Ascending aorta (tissue), 2 donors: ENCODE measurements around the gene CRB2. TPM values are rescaled to one million over a fixed set of nuclear protein-coding genes. Genes with fewer than 3 reads are reported as not detected.

ENCODE experiments used
- DNase-seq, 2 donors: peaks; one replicate each; pipeline ENCODE4 v3.0.0-alpha.2; 2019; ENCODE audit warnings: low spot score in 2 of 2
- H3K27ac ChIP-seq, 2 donors: fragments of 200-600 bp; sonication (generic); one replicate each; pipeline ENCODE4 v1.5.1; 2016 to 2017; ENCODE audit warnings: mild to moderate bottlenecking in 1 of 2
- H3K27me3 ChIP-seq: fragments of 200-600 bp; sonication (generic); one replicate; pipeline ENCODE4 v1.5.1; 2017
- H3K36me3 ChIP-seq, 2 donors: fragments of 200-600 bp; sonication (generic); one replicate each; pipeline ENCODE4 v1.5.1; 2016
- H3K4me1 ChIP-seq, 2 donors: fragments of 200-600 bp; sonication (generic); one replicate each; pipeline ENCODE4 v1.5.1; 2016 to 2017; ENCODE audit warnings: mild to moderate bottlenecking in 1 of 2
- H3K4me3 ChIP-seq, 2 donors: fragments of 200-600 bp; sonication (generic); one replicate each; pipeline ENCODE4 v1.5.1; 2016 to 2017; ENCODE audit warnings: mild to moderate bottlenecking in 1 of 2
- H3K9me3 ChIP-seq, 2 donors: fragments of 200-600 bp; sonication (generic); one replicate each; pipeline ENCODE4 v1.5.1; 2016
- CTCF ChIP-seq, 3 experiments: fragments of 200-600 bp in 2 of 3; fragments of 450-650 bp in 1 of 3; sonication (generic) in 2 of 3; IDR thresholded peaks; one replicate each; pipeline ENCODE4 v1.5.1; 2016 to 2019; ENCODE audit warnings: antibody characterized with exemption in 3 of 3, mild to moderate bottlenecking in 1 of 3, moderate library complexity in 1 of 3
- intact Hi-C: fragments of 100-400 bp; cut with DNase I; formaldehyde crosslinking; loops from one replicate; pipeline ENCODE4 v1.15.1; 2023
- total RNA-seq: library from RNA; depleted of rRNA; stranded (reverse); fragments of >200 nt; gene quantifications from one replicate; pipeline ENCODE4 v1.1.0, GENCODE V29; 2016

Gene CRB2
- total RNA-seq, 1 donor from 2014 or later: not detected

- Histone ChIP-seq H3K27me3 (no peaks in the 10 kb centered on the region), H3K9me3 (no peaks in the 10 kb centered on the region), H3K4me3 (no peak overlapping the region), H3K27ac (no peak overlapping the region), H3K4me1 (no peaks in the 10 kb centered on the region), H3K36me3 (no peaks in the 10 kb centered on the region)
- TF ChIP-seq CTCF (IDR thresholded peaks at IDR 0.05): no peak
- DNase-seq: no peak
- intact Hi-C loops: loop anchor here (10.0 kb wide), 2 partner anchors 333 to 893 kb away; no protein-coding TSS in a partner anchor
Observed at GRCh38 chr9:123357743-123358059, 1.7 kb downstream of the CRB2 start.

GRCh38 chr9:123358181-123358905 is 2.3 kb downstream of the CRB2 start:
- no peak for DNase-seq
- TF ChIP-seq CTCF (IDR thresholded peaks at IDR 0.05): no peak

GRCh38 chr9:123359106-123359505 is 3.1 kb downstream of the CRB2 start:
- no peaks in the 10 kb centered on the region for H3K27me3 ChIP-seq
- H3K4me1 ChIP-seq: no peaks in the 10 kb centered on the region
- H3K4me3 ChIP-seq: no peak overlapping the region
- no peak for DNase-seq
- intact Hi-C loops: loop anchor here (10.0 kb wide), 2 partner anchors 334 to 894 kb away; no protein-coding TSS in a partner anchor
- no peak overlapping the region for H3K27ac ChIP-seq
- no peaks in the 10 kb centered on the region for H3K36me3 ChIP-seq
- H3K9me3 ChIP-seq: no peaks in the 10 kb centered on the region
- no peak for TF ChIP-seq CTCF (IDR thresholded peaks at IDR 0.05)

More at GRCh38 chr9:123358181-123358905, 2.3 kb downstream of the CRB2 start:
- Histone ChIP-seq H3K36me3 (no peaks in the 10 kb centered on the region), H3K4me1 (no peaks in the 10 kb centered on the region), H3K9me3 (no peaks in the 10 kb centered on the region), H3K27ac (no peak overlapping the region), H3K27me3 (no peaks in the 10 kb centered on the region), H3K4me3 (no peak overlapping the region)
- intact Hi-C loops: loop anchor here (10.0 kb wide), 2 partner anchors 334 to 894 kb away; no protein-coding TSS in a partner anchor

- intact Hi-C loops: loop anchor here (10.0 kb wide), 2 partner anchors 335 to 895 kb away; no protein-coding TSS in a partner anchor
Observed at GRCh38 chr9:123359546-123359945, 3.5 kb downstream of the CRB2 start.

GRCh38 chr9:123360161-123361085 is 4.4 kb downstream of the CRB2 start:
- no peaks in the 10 kb centered on the region for H3K27me3 ChIP-seq
- H3K4me3 ChIP-seq: no peak overlapping the region
- no peak for TF ChIP-seq CTCF (IDR thresholded peaks at IDR 0.05)
- H3K4me1 ChIP-seq: no peaks in the 10 kb centered on the region
- H3K36me3 ChIP-seq: no peaks in the 10 kb centered on the region
- H3K27ac ChIP-seq: no peak overlapping the region
- intact Hi-C loops: no loop called here
- DNase-seq: no peak
- no peaks in the 10 kb centered on the region for H3K9me3 ChIP-seq

More at GRCh38 chr9:123359546-123359945, 3.5 kb downstream of the CRB2 start:
- TF ChIP-seq CTCF (IDR thresholded peaks at IDR 0.05): no peak
- no peaks in the 10 kb centered on the region for H3K4me1 ChIP-seq
- H3K27me3 ChIP-seq: no peaks in the 10 kb centered on the region
- H3K9me3 ChIP-seq: no peaks in the 10 kb centered on the region
- DNase-seq: no peak
- H3K4me3 ChIP-seq: no peak overlapping the region
- no peak overlapping the region for H3K27ac ChIP-seq
- no peaks in the 10 kb centered on the region for H3K36me3 ChIP-seq
